ENCODE measurements around the gene NMT2.

Gene NMT2

DNA sequence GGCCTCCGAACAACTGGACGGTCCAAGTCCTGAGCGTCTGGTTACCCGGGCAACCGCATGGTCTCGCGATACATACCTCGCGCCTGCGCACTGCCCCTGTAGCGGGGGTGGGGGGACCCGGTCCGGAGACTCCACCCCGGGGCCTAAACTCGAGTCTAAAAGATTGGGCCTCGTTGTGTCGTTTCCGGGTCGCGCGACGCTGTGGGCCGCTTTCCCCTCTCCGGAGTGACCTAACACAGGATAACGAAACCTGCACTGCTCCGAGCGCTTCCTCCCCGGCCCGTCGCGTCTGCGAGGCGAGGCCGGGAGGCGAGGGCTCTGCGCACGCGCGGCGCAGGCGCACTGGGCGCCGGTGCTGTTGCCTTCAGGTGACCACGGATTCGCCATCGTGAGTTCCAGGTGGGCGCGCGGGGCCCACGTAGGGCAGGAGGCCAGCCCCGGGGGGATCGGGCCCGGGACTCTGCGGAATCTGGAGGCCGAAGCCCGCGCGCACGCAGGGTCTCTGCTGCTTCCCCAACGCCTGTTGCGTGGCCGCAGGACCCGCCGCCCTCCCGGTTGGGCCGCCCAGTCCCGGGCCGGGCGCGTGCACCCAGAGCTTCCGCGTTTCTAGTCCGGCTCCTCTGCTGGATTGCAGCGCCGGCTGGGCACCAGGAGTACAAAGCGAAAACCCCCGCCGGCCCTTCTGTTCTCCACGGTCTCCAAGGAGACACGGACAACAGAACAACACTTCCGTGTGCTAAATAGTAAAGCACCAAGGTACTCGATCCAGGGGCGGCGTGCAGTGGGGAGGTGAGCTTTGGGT, 71.3 kb downstream of the NMT2 start, which contains the start of gene RPP38:
RPP38 (plus strand) TSS at position 345 of the 802 bp plus-strand sequence. CDS start 5,960 bp downstream, outside the sequence.
- DNase-seq (ENCODE audit: low read depth in 2 of 3, low spot score in 2 of 3): peak; percentile 93 to 97 (median 96)

- DNase-seq (ENCODE audit: low read depth in 2 of 3, low spot score in 2 of 3): no peak
These were observed 71.9 kb downstream of the NMT2 start for GRCh38 chr10:15096661-15097010.

DNA sequence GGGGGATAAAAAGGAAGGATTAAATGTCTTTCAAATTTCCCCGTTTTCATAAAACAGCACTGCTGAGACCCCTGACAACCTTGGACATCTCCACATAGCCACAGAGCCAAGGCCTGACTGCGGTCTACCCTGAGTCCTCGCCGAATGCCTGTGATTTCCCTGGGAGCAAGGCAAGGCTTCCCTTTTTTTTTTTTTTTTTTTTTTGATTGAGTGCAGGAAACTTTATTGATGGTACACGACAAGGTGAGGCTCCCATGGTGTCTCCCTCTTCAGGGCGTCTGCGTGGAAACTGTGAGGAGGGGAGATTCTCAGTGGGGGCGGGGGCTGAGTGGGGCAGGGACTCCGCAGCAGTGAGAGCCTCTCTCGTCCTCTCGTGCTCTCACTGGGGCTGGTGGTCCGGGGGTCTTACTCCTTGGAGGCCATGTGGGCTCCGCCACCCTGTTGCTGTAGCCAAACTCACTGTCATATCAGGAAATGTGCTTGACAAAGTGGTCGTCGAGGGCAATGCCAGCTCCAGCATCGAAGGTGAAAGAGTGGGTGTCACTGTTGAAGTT, 75.6 kb downstream of the NMT2 start:
- DNase-seq (ENCODE audit: low read depth in 2 of 3, low spot score in 2 of 3): no peak

DNA sequence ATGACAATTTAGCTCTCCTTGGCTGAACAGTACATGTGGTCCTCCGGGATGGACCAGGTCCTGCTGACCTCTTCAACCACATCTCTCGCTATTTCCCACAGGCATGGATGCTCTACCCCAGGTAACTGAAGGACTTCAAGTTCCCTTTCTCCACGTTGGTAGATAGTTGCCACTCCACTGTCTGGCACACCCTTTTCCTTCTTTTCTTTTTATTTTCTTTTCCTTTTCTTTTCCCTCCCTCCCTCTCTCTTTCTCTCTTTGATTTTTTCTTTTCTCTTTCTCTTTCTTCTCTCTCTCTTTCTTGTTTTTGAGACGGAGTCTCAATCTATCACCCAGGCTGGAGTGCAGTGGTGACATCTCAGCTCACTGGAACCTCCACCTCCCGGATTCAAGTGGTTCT, 77.1 kb downstream of the NMT2 start:
- no peak for DNase-seq (ENCODE audit: low read depth in 2 of 3, low spot score in 2 of 3)

- peak; percentile 58 to 70 (median 63) for DNase-seq (ENCODE audit: low read depth in 2 of 3, low spot score in 2 of 3)
These were observed 79.8 kb downstream of the NMT2 start, which contains the start of gene ACBD7 for GRCh38 chr10:15088428-15089261. Gene ACBD7, minus strand, starts transcription at chr10:15088776. Its CDS starts 48 bp downstream, at chr10:15088728.

GRCh38 chr10:15084502-15084922, 84.0 kb downstream of the NMT2 start:
- no peak for DNase-seq (ENCODE audit: low read depth in 2 of 3, low spot score in 2 of 3)

DNA sequence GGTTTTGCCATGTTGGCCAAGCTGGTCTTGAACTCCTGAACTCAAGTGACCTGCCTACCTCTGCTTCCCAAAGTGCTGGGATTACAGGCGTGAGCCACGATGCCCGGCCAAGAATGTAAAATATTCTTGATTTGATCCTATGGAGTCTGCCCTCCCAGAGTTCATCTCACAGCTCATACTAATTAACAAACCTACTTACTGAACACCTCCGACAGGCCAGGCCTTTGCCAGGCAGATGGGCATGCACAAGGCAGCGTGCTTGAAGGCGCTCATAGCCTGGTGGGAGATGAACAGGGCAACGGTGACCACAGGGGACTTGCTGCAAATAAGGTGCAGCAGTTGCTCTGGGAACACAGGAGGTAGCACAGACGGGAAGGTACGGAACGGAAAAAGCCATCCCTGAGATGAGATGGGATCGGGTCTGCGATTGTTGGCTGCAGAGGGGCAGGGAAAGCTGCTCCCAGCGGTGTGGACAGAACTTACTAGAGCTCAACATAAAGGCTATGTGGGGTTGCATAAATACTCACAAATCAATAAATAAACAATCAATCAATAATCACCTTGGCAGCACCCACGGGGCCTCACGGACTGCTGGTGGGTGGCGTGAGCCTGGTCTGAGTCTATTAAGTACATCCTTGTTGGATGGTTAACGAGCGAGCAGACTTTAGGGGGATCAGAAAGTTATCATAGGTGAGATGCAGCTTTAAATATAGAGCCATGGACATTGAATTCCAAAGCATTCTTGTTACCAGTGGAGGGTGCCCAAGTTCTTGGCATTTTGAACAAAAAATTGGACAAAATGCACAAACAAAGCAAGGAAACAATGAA, 84.6 kb downstream of the NMT2 start:
- DNase-seq (ENCODE audit: low read depth in 2 of 3, low spot score in 2 of 3): no peak

DNA sequence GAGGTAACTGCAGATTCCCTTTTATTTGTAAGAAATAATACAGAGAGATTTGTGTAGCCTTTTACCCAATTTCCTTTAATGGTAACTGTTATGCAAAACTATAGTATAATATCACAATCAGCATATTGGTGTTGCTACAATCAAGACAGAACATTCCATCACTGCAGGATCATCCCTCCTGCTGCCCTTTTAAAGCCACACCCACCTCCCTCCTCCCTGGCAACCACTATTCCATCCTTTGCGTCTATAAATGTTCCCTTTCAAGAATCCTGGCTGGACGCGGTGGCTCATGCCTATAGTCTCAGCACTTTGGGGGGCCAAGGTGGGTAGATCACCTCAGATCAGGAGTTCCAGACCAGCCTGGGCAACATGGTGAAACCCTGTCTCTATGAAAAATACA, 93.1 kb downstream of the NMT2 start:
- DNase-seq (ENCODE audit: low read depth in 2 of 3, low spot score in 2 of 3): no peak

- no peak for DNase-seq (ENCODE audit: low read depth in 2 of 3, low spot score in 2 of 3)
These were observed 96.1 kb downstream of the NMT2 start for GRCh38 chr10:15072358-15072757.

- DNase-seq (ENCODE audit: low read depth in 2 of 3, low spot score in 2 of 3): no peak
These were observed 99.3 kb downstream of the NMT2 start for GRCh38 chr10:15069230-15069629.

- no peak for DNase-seq (ENCODE audit: low read depth in 2 of 3, low spot score in 2 of 3)
These were observed 99.7 kb downstream of the NMT2 start for GRCh38 chr10:15068802-15069201.

DNA sequence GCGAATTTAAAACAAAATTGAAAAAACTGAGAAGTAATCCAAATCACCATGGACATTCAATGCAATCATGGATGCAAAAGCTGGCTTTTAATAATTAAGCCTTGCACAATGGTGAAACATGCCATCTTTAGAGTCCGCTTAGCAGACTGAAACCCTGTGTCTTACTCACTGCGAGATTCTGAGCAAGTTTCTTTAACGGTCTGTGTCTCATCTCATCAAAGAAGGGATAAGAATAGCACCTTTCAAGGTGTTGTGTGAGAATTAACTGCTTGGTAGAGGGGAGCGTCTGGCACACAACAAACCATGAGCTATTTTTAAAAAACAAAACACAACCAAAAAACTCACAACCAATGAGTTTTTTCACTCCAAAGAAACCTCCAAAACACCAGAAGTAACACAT, 101.3 kb downstream of the NMT2 start:
- DNase-seq (ENCODE audit: low read depth in 2 of 3, low spot score in 2 of 3): no peak

DNA sequence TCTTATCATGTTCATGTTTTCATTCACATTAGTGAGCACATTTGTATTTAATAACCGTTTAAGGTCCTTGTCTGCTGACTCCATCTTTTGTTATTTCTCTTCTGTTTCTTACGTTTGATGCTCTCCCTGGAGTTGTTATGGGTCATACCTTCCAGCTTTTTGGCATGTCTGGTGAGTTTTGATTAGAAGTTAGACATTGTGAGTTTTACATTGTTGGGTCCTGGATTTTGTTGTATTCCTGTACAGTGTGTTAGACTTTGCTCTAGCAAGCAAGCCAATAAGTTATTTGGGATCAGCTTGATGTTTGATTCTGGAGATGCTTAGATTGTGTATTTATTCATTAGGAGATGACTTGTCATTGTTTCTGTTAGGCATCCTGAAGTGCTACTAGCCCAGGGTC, 107.9 kb downstream of the NMT2 start:
- no peak for DNase-seq (ENCODE audit: low read depth in 2 of 3, low spot score in 2 of 3)

DNA sequence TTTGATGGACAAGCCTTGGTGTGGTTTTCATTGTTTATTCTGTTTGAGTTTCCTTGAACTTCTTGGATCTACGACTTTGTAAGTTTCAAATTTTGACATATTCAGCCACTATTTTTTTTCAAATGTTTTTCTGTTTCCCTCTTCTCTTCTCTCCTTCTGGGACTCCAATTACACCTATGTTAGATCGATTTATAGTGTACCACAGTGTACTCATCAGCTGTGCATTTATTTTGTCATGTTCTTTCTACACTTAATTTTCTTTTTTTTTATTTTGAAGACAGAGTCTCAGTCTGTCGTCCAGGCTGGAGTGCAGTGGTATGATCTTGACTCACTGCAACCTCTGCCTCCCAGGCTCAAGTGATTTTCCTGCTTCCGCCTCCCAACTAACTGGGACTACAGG, 108.6 kb downstream of the NMT2 start:
- no peak for DNase-seq (ENCODE audit: low read depth in 2 of 3, low spot score in 2 of 3)

DNA sequence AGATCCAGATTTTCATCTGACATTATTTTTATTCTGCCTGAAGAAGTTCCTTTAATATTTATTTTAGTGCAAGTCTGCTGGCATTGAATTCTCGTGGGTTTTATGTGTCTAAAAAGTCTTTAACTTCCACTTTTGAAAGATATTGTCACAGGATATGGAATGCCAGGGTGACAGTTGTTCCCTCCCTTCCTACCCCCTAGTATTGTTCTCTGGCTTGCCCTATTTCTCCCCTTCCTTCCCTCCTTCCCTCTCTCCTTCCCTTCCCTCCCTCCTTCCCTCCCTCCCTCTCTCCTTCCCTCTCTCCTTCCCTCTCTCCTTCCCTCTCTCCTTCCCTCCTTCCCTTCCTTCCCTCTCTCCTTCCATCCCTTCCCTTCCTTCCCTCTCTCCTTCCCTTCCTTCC, 109.8 kb downstream of the NMT2 start:
- no peak for DNase-seq (ENCODE audit: low read depth in 2 of 3, low spot score in 2 of 3)

Data from activated CD8-positive, alpha-beta memory T cell treated with anti-CD3 and anti-CD28 coated beads for 48 hours (primary cell).